ENCODE data around the gene ERMARD. TPM values are rescaled to one million over a fixed set of nuclear protein-coding genes. Genes with fewer than 3 reads are reported as not detected.

ERMARD gene
- total RNA-seq, 2 experiments from 2014 or later: 24.9 to 26.6 TPM

DNA sequence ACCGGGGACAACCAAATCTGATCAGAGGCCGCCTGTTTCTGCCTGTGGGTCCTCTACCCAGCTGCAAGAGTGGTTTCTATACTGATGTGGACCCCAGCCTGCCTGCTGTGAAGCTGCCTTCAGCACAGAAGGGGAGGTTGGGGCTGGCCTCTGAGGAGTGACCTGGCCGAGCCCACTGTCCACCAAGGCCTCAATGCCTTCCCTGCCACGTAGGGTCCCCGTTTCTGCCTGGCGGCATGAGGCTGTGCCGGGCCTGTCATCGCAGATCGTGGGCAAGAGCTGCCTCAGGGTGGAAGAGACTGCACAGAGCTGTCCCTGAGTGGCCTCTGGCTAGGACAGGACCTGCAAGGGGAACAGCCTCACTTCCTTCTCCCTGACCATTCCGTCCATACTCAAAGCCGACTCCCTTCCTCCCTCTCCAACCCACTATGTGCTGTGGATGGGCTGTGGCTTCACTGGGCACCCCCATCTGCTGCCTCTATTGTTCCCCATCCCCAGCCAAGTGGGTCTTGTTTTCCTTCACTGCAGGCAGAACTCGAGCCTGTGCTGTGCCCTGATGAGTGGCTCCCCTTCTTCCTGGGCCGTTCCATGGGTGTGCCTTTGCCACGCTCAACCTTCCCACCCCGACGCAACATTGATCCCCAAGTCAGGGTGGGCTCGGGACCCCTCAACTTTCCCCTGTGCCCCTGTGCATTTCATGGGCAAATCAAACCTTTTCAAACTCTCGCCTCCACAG is 60.3 kb downstream of the ERMARD start:
- no peaks in the 10 kb centered on the region for H3K36me3 Mint-ChIP-seq (ENCODE audit: low read depth)
- intact Hi-C loops (cut with micrococcal nuclease): no loop called here
- TF ChIP-seq, protein P1, sequence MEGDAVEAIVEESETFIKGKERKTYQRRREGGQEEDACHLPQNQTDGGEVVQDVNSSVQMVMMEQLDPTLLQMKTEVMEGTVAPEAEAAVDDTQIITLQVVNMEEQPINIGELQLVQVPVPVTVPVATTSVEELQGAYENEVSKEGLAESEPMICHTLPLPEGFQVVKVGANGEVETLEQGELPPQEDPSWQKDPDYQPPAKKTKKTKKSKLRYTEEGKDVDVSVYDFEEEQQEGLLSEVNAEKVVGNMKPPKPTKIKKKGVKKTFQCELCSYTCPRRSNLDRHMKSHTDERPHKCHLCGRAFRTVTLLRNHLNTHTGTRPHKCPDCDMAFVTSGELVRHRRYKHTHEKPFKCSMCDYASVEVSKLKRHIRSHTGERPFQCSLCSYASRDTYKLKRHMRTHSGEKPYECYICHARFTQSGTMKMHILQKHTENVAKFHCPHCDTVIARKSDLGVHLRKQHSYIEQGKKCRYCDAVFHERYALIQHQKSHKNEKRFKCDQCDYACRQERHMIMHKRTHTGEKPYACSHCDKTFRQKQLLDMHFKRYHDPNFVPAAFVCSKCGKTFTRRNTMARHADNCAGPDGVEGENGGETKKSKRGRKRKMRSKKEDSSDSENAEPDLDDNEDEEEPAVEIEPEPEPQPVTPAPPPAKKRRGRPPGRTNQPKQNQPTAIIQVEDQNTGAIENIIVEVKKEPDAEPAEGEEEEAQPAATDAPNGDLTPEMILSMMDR (IDR thresholded peaks at IDR 0.05): no peak
- H3K27me3 Mint-ChIP-seq: peaks cover 18% of the 10 kb centered on the region
- POLR2A ChIA-PET: interaction anchor here (0.7 kb wide), 1 partner anchor 29 kb away, joined by 3 read pairs; no protein-coding TSS in a partner anchor
- H3K27ac Mint-ChIP-seq: no peak overlapping the region
- H3K4me3 Mint-ChIP-seq: no peak overlapping the region
- CTCF ChIA-PET: interaction anchor here (1.2 to 1.4 kb wide), 2 partner anchors 20 to 21 kb away, joined by 3 to 4 read pairs; no protein-coding TSS in a partner anchor
- peaks cover 18% of the 10 kb centered on the region for H3K4me1 Mint-ChIP-seq (ENCODE audit: low read depth)
- DNase-seq: no peak
- no peak for ATAC-seq
- H3K9me3 Mint-ChIP-seq: peaks cover 7% of the 10 kb centered on the region

DNA sequence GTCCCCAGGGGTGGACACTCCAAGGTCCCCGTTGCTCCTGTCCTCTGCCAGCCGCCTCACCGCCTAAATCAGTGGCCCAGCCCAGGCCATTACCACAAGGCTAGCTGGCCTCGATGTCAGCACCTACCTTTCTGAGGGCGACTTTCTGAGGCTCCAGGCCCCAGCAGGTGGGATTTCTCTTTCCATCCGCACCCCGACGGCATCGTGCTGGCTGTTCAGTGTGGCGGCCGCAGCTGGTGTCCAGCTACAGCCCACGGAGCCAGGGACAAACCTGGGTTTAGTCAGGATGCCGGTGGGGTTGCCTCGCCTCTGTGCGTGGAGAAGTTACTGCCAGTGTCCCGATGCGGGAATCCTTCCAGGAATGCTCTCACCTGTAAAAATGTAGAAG is 60.8 kb downstream of the ERMARD start:
- Mint-ChIP-seq H3K4me1 (ENCODE audit: low read depth) (peaks cover 15% of the 10 kb centered on the region), H3K9me3 (peaks cover 7% of the 10 kb centered on the region), H3K4me3 (no peak overlapping the region), H3K36me3 (ENCODE audit: low read depth) (no peaks in the 10 kb centered on the region), H3K27me3 (peaks cover 21% of the 10 kb centered on the region), H3K27ac (no peak overlapping the region)
- TF ChIP-seq, protein P1 (IDR thresholded peaks at IDR 0.05): no peak
- DNase-seq: no peak
- CTCF ChIA-PET: interaction anchor here (1.4 kb wide), 1 partner anchor 22 kb away, joined by 3 read pairs; no protein-coding TSS in a partner anchor
- no peak for ATAC-seq
- POLR2A ChIA-PET: no interaction called here
- intact Hi-C loops (cut with micrococcal nuclease): no loop called here

DNA sequence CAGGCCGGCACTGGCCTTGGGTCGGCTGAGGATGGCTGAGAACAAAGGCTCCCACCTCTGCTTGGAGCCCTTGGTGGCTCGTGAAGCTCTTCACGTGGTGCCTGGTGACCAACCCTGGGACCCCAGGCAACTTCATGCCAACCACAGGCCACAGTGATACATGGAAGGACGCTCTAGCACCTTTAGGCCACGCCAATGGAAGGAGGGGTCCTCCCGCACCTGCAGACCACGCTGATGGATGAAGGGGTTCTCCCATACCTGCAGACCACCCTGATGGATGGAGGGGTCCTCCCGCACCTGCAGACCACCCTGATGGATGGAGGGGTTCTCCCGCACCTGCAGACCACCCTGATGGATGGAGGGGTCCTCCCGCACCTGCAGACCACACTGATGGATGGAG is 62.5 kb downstream of the ERMARD start:
- Mint-ChIP-seq H3K9me3 (peaks cover 7% of the 10 kb centered on the region), H3K4me1 (ENCODE audit: low read depth) (peaks cover 6% of the 10 kb centered on the region), H3K27ac (no peak overlapping the region), H3K4me3 (no peak overlapping the region), H3K27me3 (peaks cover 37% of the 10 kb centered on the region), H3K36me3 (ENCODE audit: low read depth) (no peaks in the 10 kb centered on the region)
- ChIA-PET CTCF (interaction anchor here (1.5 to 1.8 kb wide), 2 partner anchors 18 to 24 kb away, joined by 6 to 9 read pairs; no protein-coding TSS in a partner anchor), POLR2A (interaction anchor here (0.9 kb wide), 1 partner anchor 13 kb away, joined by 3 read pairs; no protein-coding TSS in a partner anchor)
- no peak for DNase-seq
- intact Hi-C loops (cut with micrococcal nuclease): no loop called here
- TF ChIP-seq, protein P1 (IDR thresholded peaks at IDR 0.05): no peak
- ATAC-seq: no peak

DNA sequence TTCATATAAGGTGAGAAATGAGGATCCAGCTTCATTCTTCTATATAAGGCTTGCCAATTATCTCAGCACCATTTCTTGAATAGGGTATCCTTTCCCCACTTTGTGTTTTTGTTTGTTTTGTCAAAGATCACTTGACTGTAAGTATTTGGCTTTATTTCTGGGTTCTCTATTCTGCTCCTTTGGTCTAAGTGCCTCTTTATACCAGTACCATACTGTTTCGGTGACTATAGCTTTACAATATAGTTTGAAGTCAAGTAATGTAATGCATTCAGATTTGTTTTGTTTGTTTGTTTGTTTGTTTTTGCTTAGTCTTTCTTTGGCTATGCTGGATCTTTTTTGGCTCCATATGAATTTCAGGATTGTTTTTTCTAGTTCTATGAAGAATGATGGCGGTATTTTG is 64.6 kb downstream of the ERMARD start:
- no peak for ATAC-seq
- Mint-ChIP-seq H3K4me3 (no peak overlapping the region), H3K4me1 (ENCODE audit: low read depth) (no peaks in the 10 kb centered on the region), H3K36me3 (ENCODE audit: low read depth) (no peaks in the 10 kb centered on the region), H3K27ac (no peak overlapping the region), H3K27me3 (peaks cover 46% of the 10 kb centered on the region), H3K9me3 (peaks cover 7% of the 10 kb centered on the region)
- intact Hi-C loops (cut with micrococcal nuclease): no loop called here
- no peak for DNase-seq
- TF ChIP-seq, protein P1 (IDR thresholded peaks at IDR 0.05): no peak
- ChIA-PET POLR2A (no interaction called here), CTCF (interaction anchor here (0.9 to 1.7 kb wide), 3 partner anchors 11 to 26 kb away, joined by 3 to 5 read pairs (median 3); no protein-coding TSS in a partner anchor)

DNA sequence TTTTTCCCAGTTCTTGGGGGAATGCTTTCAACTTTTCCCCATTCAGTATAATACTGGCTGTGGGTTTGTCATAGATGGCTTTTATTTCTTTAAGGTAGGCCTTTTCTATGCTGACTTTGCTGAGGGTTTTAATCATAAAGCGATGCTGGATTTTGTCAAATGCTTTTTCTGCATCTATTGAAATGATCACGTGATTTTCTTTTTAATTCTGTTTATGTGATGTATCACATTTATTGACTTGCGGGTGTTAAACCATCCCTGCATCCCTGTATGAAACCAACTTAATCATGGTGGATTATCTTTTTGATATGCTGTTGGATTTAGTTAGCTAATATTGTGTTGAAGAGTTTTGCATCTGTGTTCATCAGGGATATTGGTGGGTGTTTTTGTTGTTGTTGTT is 65.6 kb downstream of the ERMARD start:
- peaks cover 7% of the 10 kb centered on the region for H3K9me3 Mint-ChIP-seq
- POLR2A ChIA-PET: no interaction called here
- H3K27me3 Mint-ChIP-seq: peaks cover 50% of the 10 kb centered on the region
- no peaks in the 10 kb centered on the region for H3K36me3 Mint-ChIP-seq (ENCODE audit: low read depth)
- no peaks in the 10 kb centered on the region for H3K4me1 Mint-ChIP-seq (ENCODE audit: low read depth)
- ATAC-seq (no peak), DNase-seq (no peak)
- H3K27ac Mint-ChIP-seq: no peak overlapping the region
- intact Hi-C loops (cut with micrococcal nuclease): no loop called here
- TF ChIP-seq, protein P1 (IDR thresholded peaks at IDR 0.05): no peak
- H3K4me3 Mint-ChIP-seq: no peak overlapping the region
- CTCF ChIA-PET: interaction anchor here (0.9 to 1.7 kb wide), 4 partner anchors 12 to 27 kb away, joined by 3 to 5 read pairs (median 3); no protein-coding TSS in a partner anchor

Measured in activated CD8-positive, alpha-beta T cell treated with anti-CD3 and anti-CD28 coated beads for 36 hours (primary cell).